CD14-positive monocyte (primary cell): Measurements from ENCODE around the gene STRBP. TPM values are rescaled to one million over a fixed set of nuclear protein-coding genes. Genes with fewer than 3 reads are reported as not detected.
A peak's percentile ranks its signal among the peaks of the same experiment; 100 is the strongest.

ENCODE experiments used
- DNase-seq, 3 donors: peaks; one replicate each; pipeline ENCODE4 v3.0.0-alpha.2; 2011 to 2022
- H2AFZ ChIP-seq: 2 replicates; pipeline ENCODE4 v1.6.0; 2012; ENCODE audit warnings: mild to moderate bottlenecking, low read depth, low read length, inconsistent platforms; ENCODE audit not compliant: insufficient read depth, poor library complexity, severe bottlenecking
- H3K27ac ChIP-seq, 2 donors: 1 replicate in 1 of 2; 2 replicates in 1 of 2; pipeline ENCODE4 v1.5.1; 2012 to 2013; ENCODE audit warnings: low read length in 2 of 2, control low read depth in 1 of 2, inconsistent platforms in 1 of 2, low read depth in 1 of 2, mild to moderate bottlenecking in 1 of 2
- H3K27me3 ChIP-seq, 2 donors: one replicate each; pipeline versions ENCODE4 v1.6.0 to v1.6.1; 2011 to 2013; ENCODE audit warnings: low read length in 2 of 2; ENCODE audit not compliant: control insufficient read depth in 2 of 2, insufficient read depth in 2 of 2
- H3K36me3 ChIP-seq, 2 donors: replicated peaks in 1 of 2; 1 replicate in 1 of 2; 2 replicates in 1 of 2; pipeline versions ENCODE4 v1.5.1 to v1.6.1; 2012 to 2013; ENCODE audit warnings: low read length in 2 of 2, control low read depth in 1 of 2, inconsistent platforms in 1 of 2, mild to moderate bottlenecking in 1 of 2; ENCODE audit not compliant: insufficient read depth in 2 of 2, control insufficient read depth in 1 of 2
- H3K4me1 ChIP-seq, 2 donors: 1 replicate in 1 of 2; 2 replicates in 1 of 2; pipeline versions ENCODE4 v1.5.1 to v1.6.1; 2012 to 2013; ENCODE audit warnings: low read length in 2 of 2, control low read depth in 1 of 2, inconsistent platforms in 1 of 2, mild to moderate bottlenecking in 1 of 2, moderate library complexity in 1 of 2; ENCODE audit not compliant: insufficient read depth in 2 of 2, control insufficient read depth in 1 of 2
- H3K4me2 ChIP-seq: replicated peaks from 2 replicates; pipeline ENCODE3; 2012; ENCODE audit warnings: low read length, moderate library complexity, mild to moderate bottlenecking; ENCODE audit not compliant: poor library complexity, severe bottlenecking; ENCODE audit errors: extremely low read depth
- H3K4me3 ChIP-seq, 3 experiments: fragments of 200-600 bp in 1 of 3; sonication (generic) in 1 of 3; replicated peaks in 1 of 3; 1 replicate in 2 of 3; 2 replicates in 1 of 3; pipeline ENCODE4 v1.5.1; 2011 to 2013; ENCODE audit warnings: low read length in 3 of 3, mild to moderate bottlenecking in 3 of 3, control low read depth in 2 of 3, low read depth in 2 of 3, inconsistent platforms in 1 of 3, moderate library complexity in 1 of 3
- H3K79me2 ChIP-seq: 2 replicates; pipeline ENCODE4 v1.6.0; 2012; ENCODE audit warnings: mild to moderate bottlenecking, control low read depth, inconsistent platforms, low read length, moderate library complexity; ENCODE audit not compliant: insufficient read depth
- H3K9ac ChIP-seq: 2 replicates; pipeline ENCODE4 v1.6.0; 2017; ENCODE audit warnings: low read length, mild to moderate bottlenecking; ENCODE audit not compliant: insufficient read depth, poor library complexity, severe bottlenecking
- H3K9me3 ChIP-seq, 2 donors: replicated peaks in 1 of 2; 1 replicate in 1 of 2; 2 replicates in 1 of 2; pipeline versions ENCODE4 v1.5.1 to v1.6.1; 2012 to 2013; ENCODE audit warnings: low read length in 2 of 2, control low read depth in 1 of 2; ENCODE audit not compliant: control insufficient read depth in 1 of 2, insufficient read depth in 1 of 2
- H4K20me1 ChIP-seq: 2 replicates; pipeline ENCODE4 v1.6.0; 2012; ENCODE audit warnings: mild to moderate bottlenecking, low read length, control low read depth, moderate library complexity; ENCODE audit not compliant: insufficient read depth
- H3K27ac Mint-ChIP-seq, 7 donors: one replicate each; pipeline ENCODE4 v1.8.0; 2020; ENCODE audit warnings: mild to moderate bottlenecking in 7 of 7, mixed read lengths in 7 of 7, moderate library complexity in 6 of 7, inconsistent platforms in 2 of 7
- H3K27me3 Mint-ChIP-seq, 3 donors: one replicate each; pipeline ENCODE4 v1.8.0; 2021 to 2022; ENCODE audit warnings: low read depth in 3 of 3, mild to moderate bottlenecking in 3 of 3, mixed read lengths in 3 of 3, moderate library complexity in 3 of 3, inconsistent platforms in 1 of 3
- H3K36me3 Mint-ChIP-seq, 2 donors: one replicate each; pipeline ENCODE4 v1.8.0; 2020; ENCODE audit warnings: mixed read lengths in 2 of 2, inconsistent platforms in 1 of 2, mild to moderate bottlenecking in 1 of 2
- H3K4me1 Mint-ChIP-seq: one replicate; pipeline ENCODE4 v1.8.0; 2020; ENCODE audit warnings: mild to moderate bottlenecking, mixed read lengths
- H3K4me3 Mint-ChIP-seq, 2 donors: one replicate each; pipeline ENCODE4 v1.8.0; 2020; ENCODE audit warnings: mild to moderate bottlenecking in 2 of 2, mixed read lengths in 2 of 2, moderate library complexity in 1 of 2
- H3K9me3 Mint-ChIP-seq, 7 donors: one replicate each; pipeline ENCODE4 v1.8.0; 2020 to 2022; ENCODE audit warnings: mixed read lengths in 7 of 7, mild to moderate bottlenecking in 6 of 7, moderate library complexity in 6 of 7, inconsistent platforms in 2 of 7
- WGBS: methylation state at CpG from one replicate; pipeline ENCODE4 v1.1.5; 2013; ENCODE audit warnings: missing lambda C conversion rate; ENCODE audit not compliant: insufficient coverage; 5-methylcytosine and 5-hydroxymethylcytosine counted together
- intact Hi-C, 2 donors: fragments of 100-400 bp; cut with micrococcal nuclease; formaldehyde crosslinking; loops; one replicate each; pipeline versions ENCODE4 v1.15.0 to v1.15.1; 2023
- polyA plus RNA-seq, 3 donors: library from polyadenylated mRNA; depleted of rRNA in 1 of 3; unstranded in 2 of 3; stranded (reverse) in 1 of 3; fragments of 300-500 nt in 2 of 3; fragments of >200 nt in 1 of 3; fragmentation: Illumina TruSeq in 2 of 3; gene quantifications; 1 replicate in 2 of 3; 2 replicates in 1 of 3; pipeline ENCODE4 v1.2.3, GENCODE V29; 2012 to 2021
- TF ChIP-seq, protein P1 (sequence below): fragments of 200-600 bp; IDR thresholded peaks from one replicate; pipeline ENCODE4 v1.8.0; 2022; ENCODE audit warnings: antibody characterized with exemption, mild to moderate bottlenecking

Gene STRBP
- polyA plus RNA-seq, 3 donors = 0.97 to 1.9 (median 1.9) TPM

DNA sequence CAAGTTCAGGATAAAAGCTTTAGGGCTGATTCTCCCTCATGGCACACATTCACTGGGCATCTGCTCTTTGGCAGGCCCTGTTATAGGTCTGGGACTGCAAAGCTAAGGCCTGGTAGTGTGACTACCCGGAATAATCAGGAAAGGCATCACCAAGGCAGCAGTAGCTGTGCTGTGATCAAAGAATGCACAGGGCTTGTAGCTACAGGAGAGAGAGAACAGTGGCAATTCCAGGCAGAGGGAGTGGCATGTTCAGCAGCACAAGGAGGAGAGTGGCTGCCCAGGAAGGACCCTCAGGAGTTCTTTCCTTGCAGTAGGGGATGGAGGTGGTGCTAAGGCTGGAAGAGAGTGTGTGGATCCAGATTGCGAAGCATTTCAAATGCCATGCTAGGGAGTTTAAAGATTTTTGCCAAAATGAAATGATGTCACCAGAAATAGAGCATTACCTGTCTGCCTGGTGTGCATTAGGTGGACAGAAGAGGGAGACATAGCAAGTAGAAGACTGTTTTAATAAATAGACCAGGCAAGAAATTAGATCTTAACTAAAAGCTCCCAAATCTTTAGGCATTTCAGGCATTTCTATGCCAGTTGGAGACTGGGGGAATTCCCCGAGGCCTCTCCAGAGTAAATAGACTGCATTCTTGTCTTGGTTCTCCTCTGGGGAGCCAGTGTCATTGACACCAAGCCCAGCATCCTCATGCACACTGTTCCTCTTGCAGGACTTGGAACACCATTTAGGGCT is 165.8 kb downstream of the STRBP start:
- Histone ChIP-seq H3K4me1 (no peaks in the 10 kb centered on the region), H3K27me3 (no peaks in the 10 kb centered on the region), H3K79me2 (no peaks in the 10 kb centered on the region), H2AFZ (no peak overlapping the region), H3K36me3 (peaks cover 79 to 95% of the 10 kb centered on the region in 2 donors), H4K20me1 (no peaks in the 10 kb centered on the region), H3K4me3 (no peak overlapping the region), H3K9me3 (no peaks in the 10 kb centered on the region), H3K27ac (no peak overlapping the region), H3K9ac (no peak overlapping the region), H3K4me2 (no peak overlapping the region)
- DNase-seq = no peak
- H3K4me1 Mint-ChIP-seq = no peaks in the 10 kb centered on the region
- H3K36me3 Mint-ChIP-seq = peaks cover 89 to 91% of the 10 kb centered on the region in 2 donors
- peaks cover 0 to 2% (median 0%) of the 10 kb centered on the region in 3 donors for H3K27me3 Mint-ChIP-seq
- peak overlapping the region in 1 of 7 donors; percentile 30 for H3K27ac Mint-ChIP-seq
- H3K9me3 Mint-ChIP-seq = no peaks in the 10 kb centered on the region
- WGBS = 100% methylated on average over 3 of the region's 3 CpGs
- no peak overlapping the region for H3K4me3 Mint-ChIP-seq
- TF ChIP-seq, protein P1, sequence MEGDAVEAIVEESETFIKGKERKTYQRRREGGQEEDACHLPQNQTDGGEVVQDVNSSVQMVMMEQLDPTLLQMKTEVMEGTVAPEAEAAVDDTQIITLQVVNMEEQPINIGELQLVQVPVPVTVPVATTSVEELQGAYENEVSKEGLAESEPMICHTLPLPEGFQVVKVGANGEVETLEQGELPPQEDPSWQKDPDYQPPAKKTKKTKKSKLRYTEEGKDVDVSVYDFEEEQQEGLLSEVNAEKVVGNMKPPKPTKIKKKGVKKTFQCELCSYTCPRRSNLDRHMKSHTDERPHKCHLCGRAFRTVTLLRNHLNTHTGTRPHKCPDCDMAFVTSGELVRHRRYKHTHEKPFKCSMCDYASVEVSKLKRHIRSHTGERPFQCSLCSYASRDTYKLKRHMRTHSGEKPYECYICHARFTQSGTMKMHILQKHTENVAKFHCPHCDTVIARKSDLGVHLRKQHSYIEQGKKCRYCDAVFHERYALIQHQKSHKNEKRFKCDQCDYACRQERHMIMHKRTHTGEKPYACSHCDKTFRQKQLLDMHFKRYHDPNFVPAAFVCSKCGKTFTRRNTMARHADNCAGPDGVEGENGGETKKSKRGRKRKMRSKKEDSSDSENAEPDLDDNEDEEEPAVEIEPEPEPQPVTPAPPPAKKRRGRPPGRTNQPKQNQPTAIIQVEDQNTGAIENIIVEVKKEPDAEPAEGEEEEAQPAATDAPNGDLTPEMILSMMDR = no peak
- intact Hi-C loops = no loop called here

DNA sequence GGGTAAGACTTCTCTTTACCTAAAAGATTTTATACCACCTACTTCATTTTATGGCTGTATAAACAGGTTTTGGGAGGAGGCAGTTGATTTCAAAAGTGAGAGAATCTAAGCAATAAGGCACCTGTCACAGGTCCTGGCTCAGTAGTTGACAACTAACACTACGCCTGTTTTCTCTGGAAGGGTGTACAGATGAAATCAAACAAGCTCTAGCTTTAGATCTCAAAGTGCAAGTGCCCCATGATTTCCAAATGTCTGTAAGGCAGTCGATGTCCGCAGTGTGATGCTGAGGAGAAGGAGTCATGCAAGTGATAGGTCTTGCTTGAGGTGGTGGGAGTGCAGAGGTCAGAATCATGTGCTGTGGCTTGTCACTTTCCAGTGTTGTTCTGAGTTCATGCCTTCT is 168.8 kb downstream of the STRBP start:
- H4K20me1 ChIP-seq = no peaks in the 10 kb centered on the region
- DNase-seq = no peak
- no peaks in the 10 kb centered on the region for H3K79me2 ChIP-seq
- Mint-ChIP-seq H3K36me3 (peaks cover 84 to 92% of the 10 kb centered on the region in 2 donors), H3K27me3 (no peaks in the 10 kb centered on the region), H3K27ac (no peak overlapping the region), H3K9me3 (no peaks in the 10 kb centered on the region), H3K4me3 (no peak overlapping the region), H3K4me1 (no peaks in the 10 kb centered on the region)
- H3K27ac ChIP-seq = no peak overlapping the region
- no peaks in the 10 kb centered on the region for H3K4me1 ChIP-seq
- H3K36me3 ChIP-seq = peaks cover 82 to 95% of the 10 kb centered on the region in 2 donors
- TF ChIP-seq, protein P1 = no peak
- no peak overlapping the region for H2AFZ ChIP-seq
- intact Hi-C loops = no loop called here
- no peaks in the 10 kb centered on the region for H3K9me3 ChIP-seq
- H3K4me3 ChIP-seq = no peak overlapping the region
- H3K27me3 ChIP-seq = no peaks in the 10 kb centered on the region
- 100% methylated on average over 1 of the region's 3 CpGs for WGBS
- no peak overlapping the region for H3K4me2 ChIP-seq
- no peak overlapping the region for H3K9ac ChIP-seq
